Measurements from ENCODE around the gene NAV3.

Gene NAV3

GRCh38 chr12:77845831-77846230 lies 15.1 kb downstream of the NAV3 start:
- no peak for DNase-seq

- no peak for DNase-seq
These were observed 16.4 kb downstream of the NAV3 start for GRCh38 chr12:77847060-77847541.

- DNase-seq, result no peak
These were observed 17.2 kb downstream of the NAV3 start for GRCh38 chr12:77847680-77848431.

- DNase-seq, result no peak
These were observed 19.4 kb downstream of the NAV3 start for GRCh38 chr12:77850129-77850528.

- DNase-seq, result no peak
These were observed 20.0 kb downstream of the NAV3 start for GRCh38 chr12:77850698-77851097.

- no peak for DNase-seq
These were observed 24.9 kb downstream of the NAV3 start for GRCh38 chr12:77855548-77855947.

- DNase-seq, result no peak
These were observed 30.6 kb downstream of the NAV3 start for GRCh38 chr12:77861317-77861716.

- DNase-seq, result no peak
These were observed 34.5 kb downstream of the NAV3 start for GRCh38 chr12:77865178-77865577.

- no peak for DNase-seq
These were observed 48.2 kb downstream of the NAV3 start for GRCh38 chr12:77878901-77879300.

GRCh38 chr12:77882709-77883108 lies 52.0 kb downstream of the NAV3 start:
- no peak for DNase-seq

GRCh38 chr12:77888611-77889010 lies 57.9 kb downstream of the NAV3 start:
- no peak for DNase-seq

- DNase-seq, result no peak
These were observed 60.9 kb downstream of the NAV3 start for GRCh38 chr12:77891518-77892147.

- DNase-seq, result no peak
These were observed 63.2 kb downstream of the NAV3 start for GRCh38 chr12:77893918-77894317.

- no peak for DNase-seq
These were observed 63.9 kb downstream of the NAV3 start for GRCh38 chr12:77894556-77894955.

- DNase-seq, result no peak
These were observed 65.0 kb downstream of the NAV3 start for GRCh38 chr12:77895699-77896098.

- no peak for DNase-seq
These were observed 77.2 kb downstream of the NAV3 start for GRCh38 chr12:77907936-77908335.

- no peak for DNase-seq
These were observed 83.4 kb downstream of the NAV3 start for GRCh38 chr12:77914081-77914488.

GRCh38 chr12:77915071-77915600 lies 84.4 kb downstream of the NAV3 start:
- no peak for DNase-seq

GRCh38 chr12:77916276-77916675 lies 85.6 kb downstream of the NAV3 start:
- DNase-seq, result no peak

- no peak for DNase-seq
These were observed 87.4 kb downstream of the NAV3 start for GRCh38 chr12:77918046-77918445.

- no peak for DNase-seq
These were observed 88.8 kb downstream of the NAV3 start for GRCh38 chr12:77919450-77919849.

GRCh38 chr12:77923882-77924281 lies 93.2 kb downstream of the NAV3 start:
- DNase-seq, result no peak

GRCh38 chr12:77924703-77925102 lies 94.0 kb downstream of the NAV3 start:
- no peak for DNase-seq

GRCh38 chr12:77925536-77926108 lies 94.9 kb downstream of the NAV3 start:
- DNase-seq, result peak; percentile 91
